Adrenal gland (tissue), 5 donors: ENCODE measurements around the gene IGSF1.

Experiments used
- CTCF ChIP-seq, 6 experiments: fragments of 450-650 bp in 4 of 6; fragments of 200-600 bp in 2 of 6; sonication (generic) in 1 of 6; IDR thresholded peaks; 1 replicate in 5 of 6; 2 replicates in 1 of 6; pipeline versions ENCODE4 v1.5.1 to v1.8.0; 2016 to 2021; ENCODE audit warnings: antibody characterized with exemption in 6 of 6, mild to moderate bottlenecking in 2 of 6, moderate library complexity in 1 of 6
- POLR2A ChIP-seq, 2 donors: fragments of 450-650 bp; IDR thresholded peaks; one replicate each; pipeline ENCODE4 v1.6.1; 2017; ENCODE audit warnings: antibody characterized with exemption in 2 of 2, mild to moderate bottlenecking in 2 of 2, moderate library complexity in 1 of 2
- donor health status: DM: no; HTN: no; CAD: no.

GRCh38 chrX:131273011-131273410 is 16.1 kb downstream of the IGSF1 start:
- TF ChIP-seq CTCF (IDR thresholded peaks at IDR 0.05) (no peak), POLR2A (IDR thresholded peaks at IDR 0.05) (no peak)
